CD4-positive, alpha-beta T cell (primary cell): ENCODE results near the gene EIF1AD. TPM values are rescaled to one million over a fixed set of nuclear protein-coding genes. Genes with fewer than 3 reads are reported as not detected.
A peak's percentile ranks its signal among the peaks of the same experiment; 100 is the strongest.

ENCODE experiments used
- ATAC-seq: fragments of 200-7000 bp; cut with Tn5 transposase; one replicate; pipeline ENCODE4 v1.10.0; 2022; ENCODE audit warnings: mild to moderate bottlenecking; ENCODE audit not compliant: poor library complexity
- CTCF ChIA-PET: fragments of 350-600 bp; sonication (Branson Sonifier 250); formaldehyde crosslinking; loops from one replicate; lab custom pipeline; 2021; ENCODE audit warnings: antibody characterized with exemption, inconsistent platforms; lab: Charles Lee
- POLR2A ChIA-PET: fragments of 350-600 bp; sonication (Branson Sonifier 250); formaldehyde crosslinking; loops from one replicate; lab custom pipeline; 2021; ENCODE audit warnings: antibody characterized with exemption, inconsistent platforms; lab: Charles Lee
- DNase-seq, 14 experiments: peaks; one replicate each; pipeline ENCODE4 v3.0.0-alpha.2; 2013 to 2020; ENCODE audit warnings: mixed read lengths in 2 of 14
- H3K27ac ChIP-seq, 2 donors: one replicate each; pipeline versions ENCODE4 v1.5.1 to v1.7.0; 2013; ENCODE audit warnings: low read length in 2 of 2, low read depth in 1 of 2, mild to moderate bottlenecking in 1 of 2
- H3K27me3 ChIP-seq, 2 experiments: 1 replicate in 1 of 2; 2 replicates in 1 of 2; pipeline versions ENCODE4 v1.6.1 to v1.7.0; 2013; ENCODE audit warnings: low read length in 2 of 2, control low read depth in 1 of 2, mild to moderate bottlenecking in 1 of 2, moderate library complexity in 1 of 2; ENCODE audit not compliant: insufficient read depth in 2 of 2, control insufficient read depth in 1 of 2
- H3K36me3 ChIP-seq: one replicate; pipeline ENCODE4 v1.6.1; 2013; ENCODE audit warnings: low read length, control low read depth; ENCODE audit not compliant: insufficient read depth
- H3K4me1 ChIP-seq: one replicate; pipeline ENCODE4 v1.6.1; 2013; ENCODE audit warnings: low read length, control low read depth; ENCODE audit not compliant: insufficient read depth
- H3K4me3 ChIP-seq: one replicate; pipeline ENCODE4 v1.5.1; 2013; ENCODE audit warnings: mild to moderate bottlenecking, low read length, moderate library complexity
- H3K9me3 ChIP-seq, 2 experiments: 1 replicate in 1 of 2; 2 replicates in 1 of 2; pipeline versions ENCODE4 v1.6.1 to v1.7.0; 2013; ENCODE audit warnings: low read length in 2 of 2, mild to moderate bottlenecking in 2 of 2, control low read depth in 1 of 2, moderate library complexity in 1 of 2; ENCODE audit not compliant: control insufficient read depth in 1 of 2, insufficient read depth in 1 of 2
- H3K27ac Mint-ChIP-seq: one replicate; pipeline ENCODE4 v1.8.0; 2020; ENCODE audit warnings: mixed read lengths
- H3K27me3 Mint-ChIP-seq: one replicate; pipeline ENCODE4 v1.8.0; 2021; ENCODE audit warnings: mixed read lengths
- H3K36me3 Mint-ChIP-seq: one replicate; pipeline ENCODE4 v1.8.0; 2021; ENCODE audit warnings: low read depth, mixed read lengths
- H3K4me1 Mint-ChIP-seq: one replicate; pipeline ENCODE4 v1.8.0; 2021; ENCODE audit warnings: low read depth, mixed read lengths
- H3K4me3 Mint-ChIP-seq: one replicate; pipeline ENCODE4 v1.8.0; 2020; ENCODE audit warnings: mild to moderate bottlenecking, mixed read lengths
- H3K9me3 Mint-ChIP-seq: one replicate; pipeline ENCODE4 v1.8.0; 2020; ENCODE audit warnings: mixed read lengths
- intact Hi-C, 2 experiments: fragments of 100-400 bp; cut with DNase I in 1 of 2; cut with micrococcal nuclease in 1 of 2; formaldehyde crosslinking; loops; one replicate each; pipeline versions ENCODE4 v1.15.1 to v1.9.0; 2023 to 2025; cut with DNase I, micrococcal nuclease
- total RNA-seq, 174 experiments: library from RNA in 2 of 174; stranded (reverse) in 2 of 174; gene quantifications; one replicate each; pipeline ENCODE4 v1.2.3 and lab custom pipeline; 2021 to 2026
- TF ChIP-seq, protein P1 (sequence below): fragments of 200-600 bp; IDR thresholded peaks from one replicate; pipeline ENCODE4 v1.8.0; 2022; ENCODE audit warnings: antibody characterized with exemption, mild to moderate bottlenecking

The EIF1AD gene
- total RNA-seq, 2 experiments from 2014 or later = 88.2 to 94.1 TPM

DNA sequence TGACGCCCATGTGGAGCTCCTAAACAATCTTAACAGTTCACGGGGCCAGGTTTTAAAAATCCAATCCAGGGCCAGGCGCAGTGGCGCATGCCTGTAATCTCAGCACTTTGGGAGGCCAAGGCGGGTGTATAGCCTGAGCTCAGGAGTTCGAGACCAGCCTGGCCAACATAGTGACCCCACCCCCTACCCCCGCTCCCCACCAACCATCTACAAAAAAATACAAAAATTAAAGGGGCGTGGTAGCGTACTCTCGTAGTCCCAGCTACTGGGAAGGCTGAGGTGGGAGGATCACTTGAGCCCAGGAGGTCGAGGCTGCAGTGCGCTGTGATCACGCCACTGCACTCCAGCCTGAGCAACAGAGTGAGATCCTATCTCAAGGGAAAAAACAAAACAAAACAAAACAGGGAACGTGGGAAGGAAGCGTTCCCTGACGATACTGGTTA, 41.1 kb downstream of the EIF1AD start:
- Mint-ChIP-seq H3K4me1 (peaks cover 52% of the 10 kb centered on the region), H3K36me3 (peaks cover 45% of the 10 kb centered on the region), H3K27me3 (no peaks in the 10 kb centered on the region), H3K4me3 (peak overlapping the region; percentile 99), H3K27ac (peak overlapping the region; percentile 96), H3K9me3 (no peaks in the 10 kb centered on the region)
- Histone ChIP-seq H3K27ac (peak overlapping the region; percentile 93 to 95), H3K27me3 (no peaks in the 10 kb centered on the region), H3K4me1 (peaks cover 56% of the 10 kb centered on the region), H3K4me3 (peak overlapping the region; percentile 92), H3K9me3 (no peaks in the 10 kb centered on the region), H3K36me3 (peaks cover 23% of the 10 kb centered on the region)
- CTCF ChIA-PET = interaction anchor here (1.1 to 2.1 kb wide), 2 partner anchors 73 to 76 kb away, joined by 3 to 9 read pairs; partner anchors contain the start of gene FIBP
- TF ChIP-seq, protein P1, sequence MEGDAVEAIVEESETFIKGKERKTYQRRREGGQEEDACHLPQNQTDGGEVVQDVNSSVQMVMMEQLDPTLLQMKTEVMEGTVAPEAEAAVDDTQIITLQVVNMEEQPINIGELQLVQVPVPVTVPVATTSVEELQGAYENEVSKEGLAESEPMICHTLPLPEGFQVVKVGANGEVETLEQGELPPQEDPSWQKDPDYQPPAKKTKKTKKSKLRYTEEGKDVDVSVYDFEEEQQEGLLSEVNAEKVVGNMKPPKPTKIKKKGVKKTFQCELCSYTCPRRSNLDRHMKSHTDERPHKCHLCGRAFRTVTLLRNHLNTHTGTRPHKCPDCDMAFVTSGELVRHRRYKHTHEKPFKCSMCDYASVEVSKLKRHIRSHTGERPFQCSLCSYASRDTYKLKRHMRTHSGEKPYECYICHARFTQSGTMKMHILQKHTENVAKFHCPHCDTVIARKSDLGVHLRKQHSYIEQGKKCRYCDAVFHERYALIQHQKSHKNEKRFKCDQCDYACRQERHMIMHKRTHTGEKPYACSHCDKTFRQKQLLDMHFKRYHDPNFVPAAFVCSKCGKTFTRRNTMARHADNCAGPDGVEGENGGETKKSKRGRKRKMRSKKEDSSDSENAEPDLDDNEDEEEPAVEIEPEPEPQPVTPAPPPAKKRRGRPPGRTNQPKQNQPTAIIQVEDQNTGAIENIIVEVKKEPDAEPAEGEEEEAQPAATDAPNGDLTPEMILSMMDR = no peak
- DNase-seq (no peak), ATAC-seq (peak; percentile 4)
- POLR2A ChIA-PET = interaction anchor here (0.7 to 4.9 kb wide), 8 partner anchors 10 to 101 kb away, joined by 3 to 44 read pairs (median 6); partner anchors contain the start of genes C11orf68, CCDC85B, DRAP1 and FIBP
- intact Hi-C loops = loop anchor here (1.0 to 2.0 kb wide), 7 partner anchors 32 to 103 kb away; partner anchors contain the start of genes BANF1 (in 2 of the 2), C11orf68 (in 2 of the 2), DRAP1 (in 2 of the 2) and EIF1AD (in 2 of the 2)

- Mint-ChIP-seq H3K27me3 (no peaks in the 10 kb centered on the region), H3K4me3 (no peak overlapping the region), H3K4me1 (peaks cover 47% of the 10 kb centered on the region), H3K36me3 (peaks cover 25% of the 10 kb centered on the region), H3K9me3 (no peaks in the 10 kb centered on the region), H3K27ac (peak overlapping the region; percentile 92)
- ChIA-PET POLR2A (interaction anchor here (1.1 to 3.6 kb wide), 3 partner anchors 40 to 101 kb away, joined by 3 to 25 read pairs (median 3); partner anchors contain the start of genes C11orf68, CCDC85B and DRAP1), CTCF (no interaction called here)
- H3K27ac ChIP-seq = no peak overlapping the region
- no peak for ATAC-seq
- H3K9me3 ChIP-seq = no peaks in the 10 kb centered on the region
- no peaks in the 10 kb centered on the region for H3K27me3 ChIP-seq
- H3K4me3 ChIP-seq = no peak overlapping the region
- peaks cover 3% of the 10 kb centered on the region for H3K36me3 ChIP-seq
- H3K4me1 ChIP-seq = peaks cover 51% of the 10 kb centered on the region
- intact Hi-C loops = no loop called here
- DNase-seq = peak in 1 of 14 experiments; percentile 23
- TF ChIP-seq, protein P1 = no peak
Measured at GRCh38 chr11:65958774-65959420, 43.1 kb downstream of the EIF1AD start.

GRCh38 chr11:65958291-65958690, 43.7 kb downstream of the EIF1AD start:
- no peak for DNase-seq
- H3K4me1 ChIP-seq = peaks cover 45% of the 10 kb centered on the region

More at GRCh38 chr11:65958291-65958690, 43.7 kb downstream of the EIF1AD start:
- Mint-ChIP-seq H3K4me1 (peaks cover 42% of the 10 kb centered on the region), H3K4me3 (peak overlapping the region; percentile 15), H3K27ac (peak overlapping the region; percentile 92), H3K36me3 (peaks cover 19% of the 10 kb centered on the region), H3K9me3 (no peaks in the 10 kb centered on the region), H3K27me3 (no peaks in the 10 kb centered on the region)
- TF ChIP-seq, protein P1 = no peak
- H3K27me3 ChIP-seq = no peaks in the 10 kb centered on the region
- no peaks in the 10 kb centered on the region for H3K9me3 ChIP-seq
- ChIA-PET CTCF (interaction anchor here (0.9 kb wide), 1 partner anchor 74 kb away, joined by 3 read pairs; no protein-coding TSS in a partner anchor), POLR2A (interaction anchor here (0.5 to 1.3 kb wide), 3 partner anchors 53 to 100 kb away, joined by 3 read pairs; partner anchors contain the start of gene CCDC85B)
- H3K4me3 ChIP-seq = no peak overlapping the region
- intact Hi-C loops = no loop called here
- H3K36me3 ChIP-seq = no peaks in the 10 kb centered on the region
- ATAC-seq = no peak
- H3K27ac ChIP-seq = no peak overlapping the region
